ENCODE data around the gene OXSR1. TPM values are rescaled to one million over a fixed set of nuclear protein-coding genes. Genes with fewer than 3 reads are reported as not detected.

Gene OXSR1
- total and polyA plus RNA-seq, 2 of the 13 experiments (the other 11 are each of a cell fraction or from before 2014, with no cell fraction given) = 27.4 to 32.6 TPM

GRCh38 chr3:38125305-38126120, 39.8 kb upstream of the OXSR1 start (continued):
- TF ChIP-seq RORA (CRISPR knock-in tag; IDR thresholded peaks at IDR 0.05) (no peak), ZNF510 (CRISPR knock-in tag; IDR thresholded peaks at IDR 0.05; ENCODE audit: low read depth) (no peak), ZNF292 (CRISPR knock-in tag; IDR thresholded peaks at IDR 0.05; ENCODE audit: borderline replicate concordance, low read depth) (no peak), YEATS4 (CRISPR knock-in tag; IDR thresholded peaks at IDR 0.05; ENCODE audit: borderline replicate concordance) (no peak), SMAD3 (CRISPR knock-in tag; IDR thresholded peaks at IDR 0.05) (no peak), HDAC2 (CRISPR knock-in tag; IDR thresholded peaks at IDR 0.05) (no peak), CBFB (CRISPR knock-in tag; IDR thresholded peaks at IDR 0.05) (no peak), KDM5A (IDR thresholded peaks at IDR 0.05; ENCODE audit: borderline replicate concordance, low read length) (no peak), ZSCAN22 (CRISPR knock-in tag; IDR thresholded peaks at IDR 0.05) (no peak), ZNF891 (CRISPR knock-in tag; IDR thresholded peaks at IDR 0.05) (no peak), NR3C1 (CRISPR knock-in tag; IDR thresholded peaks at IDR 0.05) (no peak), TFAP4 (IDR thresholded peaks at IDR 0.05; ENCODE audit: borderline replicate concordance, low read depth) (no peak), CHD4 (IDR thresholded peaks at IDR 0.05; ENCODE audit: borderline replicate concordance, low read length) (no peak), BCL6 (CRISPR knock-in tag; IDR thresholded peaks at IDR 0.05) (no peak), JUN (CRISPR knock-in tag; IDR thresholded peaks at IDR 0.05) (no peak), THAP7 (CRISPR knock-in tag; IDR thresholded peaks at IDR 0.05) (no peak), EZH2 (conservative IDR thresholded peaks at IDR 0.05; ENCODE audit: low read depth, low read length) (no peak), ZBTB7B (CRISPR knock-in tag; IDR thresholded peaks at IDR 0.05) (0 out of 2 replicates have a peak, but pooled peaks have one; percentile 20), ZNF503 (CRISPR knock-in tag; IDR thresholded peaks at IDR 0.05) (no peak), ZHX2 (IDR thresholded peaks at IDR 0.05; ENCODE audit: low read depth) (no peak), ZHX2 (CRISPR knock-in tag; IDR thresholded peaks at IDR 0.05; ENCODE audit: borderline replicate concordance) (no peak), PCBP2 (optimal IDR thresholded peaks at IDR 0.05; ENCODE audit: low read depth, low read length, poor library complexity, severe bottlenecking) (no peak)
